Brain microvascular endothelial cell (primary cell): ENCODE measurements around the gene CCDC188.

Experiments used
- DNase-seq: peaks from one replicate; pipeline ENCODE4 v3.0.0-alpha.2; 2020
- H3K27ac ChIP-seq: fragments of 250-450 bp; sonication (Bioruptor Pico); 2 replicates; pipeline ENCODE4 v1.5.1; 2020; ENCODE audit warnings: mild to moderate bottlenecking, moderate library complexity
- H3K27me3 ChIP-seq: fragments of 250-450 bp; sonication (Bioruptor Pico); replicated peaks from 2 replicates; pipeline ENCODE4 v1.5.1; 2020; ENCODE audit warnings: mild to moderate bottlenecking
- H3K36me3 ChIP-seq: fragments of 250-450 bp; sonication (Bioruptor Pico); replicated peaks from 2 replicates; pipeline ENCODE4 v1.5.1; 2020; ENCODE audit warnings: mild to moderate bottlenecking
- H3K4me3 ChIP-seq: 2 replicates; pipeline ENCODE4 v1.5.1; 2011; ENCODE audit warnings: low read depth, mild to moderate bottlenecking, control low read depth, low read length, moderate library complexity
- in situ Hi-C: cut with HindIII; loops from 2 replicates; pipeline ENCODE4 v1.10.0; 2017; ENCODE audit warnings: low sequenced_read_pairs, low pct_ligation_motif_present
- TF ChIP-seq, protein P1 (sequence below): IDR thresholded peaks from 2 replicates; pipeline ENCODE4 v1.5.1; 2011; ENCODE audit warnings: low read depth, mild to moderate bottlenecking, moderate library complexity, low read length, control low read depth, inconsistent platforms; ENCODE audit errors: missing control alignments

The CCDC188 gene

GRCh38 chr22:20150381-20151275, at the start of gene CCDC188:
TSS of gene CCDC188 (minus strand) at chr22:20151055. CDS start at chr22:20150986, 69 bp downstream.
- no peaks in the 10 kb centered on the region for H3K27me3 ChIP-seq
- DNase-seq = no peak
- in situ Hi-C loops = no loop called here
- no peak within 1 kb of the TSS for H3K4me3 ChIP-seq
- no peak within 1 kb of the TSS for H3K27ac ChIP-seq
- TF ChIP-seq, protein P1, sequence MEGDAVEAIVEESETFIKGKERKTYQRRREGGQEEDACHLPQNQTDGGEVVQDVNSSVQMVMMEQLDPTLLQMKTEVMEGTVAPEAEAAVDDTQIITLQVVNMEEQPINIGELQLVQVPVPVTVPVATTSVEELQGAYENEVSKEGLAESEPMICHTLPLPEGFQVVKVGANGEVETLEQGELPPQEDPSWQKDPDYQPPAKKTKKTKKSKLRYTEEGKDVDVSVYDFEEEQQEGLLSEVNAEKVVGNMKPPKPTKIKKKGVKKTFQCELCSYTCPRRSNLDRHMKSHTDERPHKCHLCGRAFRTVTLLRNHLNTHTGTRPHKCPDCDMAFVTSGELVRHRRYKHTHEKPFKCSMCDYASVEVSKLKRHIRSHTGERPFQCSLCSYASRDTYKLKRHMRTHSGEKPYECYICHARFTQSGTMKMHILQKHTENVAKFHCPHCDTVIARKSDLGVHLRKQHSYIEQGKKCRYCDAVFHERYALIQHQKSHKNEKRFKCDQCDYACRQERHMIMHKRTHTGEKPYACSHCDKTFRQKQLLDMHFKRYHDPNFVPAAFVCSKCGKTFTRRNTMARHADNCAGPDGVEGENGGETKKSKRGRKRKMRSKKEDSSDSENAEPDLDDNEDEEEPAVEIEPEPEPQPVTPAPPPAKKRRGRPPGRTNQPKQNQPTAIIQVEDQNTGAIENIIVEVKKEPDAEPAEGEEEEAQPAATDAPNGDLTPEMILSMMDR = no peak
- H3K36me3 ChIP-seq = no peaks in the 10 kb centered on the region

GRCh38 chr22:20199906-20200305, 49.1 kb upstream of the CCDC188 start:
- in situ Hi-C loops = no loop called here
- H3K27ac ChIP-seq = no peak overlapping the region
- no peaks in the 10 kb centered on the region for H3K36me3 ChIP-seq
- TF ChIP-seq, protein P1 = no peak
- peaks cover 12% of the 10 kb centered on the region for H3K27me3 ChIP-seq
- no peak for DNase-seq
- no peak overlapping the region for H3K4me3 ChIP-seq

GRCh38 chr22:20199413-20199842, 48.6 kb upstream of the CCDC188 start:
- H3K36me3 ChIP-seq = no peaks in the 10 kb centered on the region
- in situ Hi-C loops = no loop called here
- H3K4me3 ChIP-seq = no peak overlapping the region
- H3K27ac ChIP-seq = no peak overlapping the region
- no peak for DNase-seq
- peaks cover 12% of the 10 kb centered on the region for H3K27me3 ChIP-seq
- TF ChIP-seq, protein P1 = no peak

GRCh38 chr22:20198557-20199319, 47.9 kb upstream of the CCDC188 start:
- H3K27ac ChIP-seq = no peak overlapping the region
- H3K4me3 ChIP-seq = no peak overlapping the region
- DNase-seq = no peak
- in situ Hi-C loops = no loop called here
- TF ChIP-seq, protein P1 = no peak
- H3K36me3 ChIP-seq = no peaks in the 10 kb centered on the region
- peaks cover 12% of the 10 kb centered on the region for H3K27me3 ChIP-seq

DNA sequence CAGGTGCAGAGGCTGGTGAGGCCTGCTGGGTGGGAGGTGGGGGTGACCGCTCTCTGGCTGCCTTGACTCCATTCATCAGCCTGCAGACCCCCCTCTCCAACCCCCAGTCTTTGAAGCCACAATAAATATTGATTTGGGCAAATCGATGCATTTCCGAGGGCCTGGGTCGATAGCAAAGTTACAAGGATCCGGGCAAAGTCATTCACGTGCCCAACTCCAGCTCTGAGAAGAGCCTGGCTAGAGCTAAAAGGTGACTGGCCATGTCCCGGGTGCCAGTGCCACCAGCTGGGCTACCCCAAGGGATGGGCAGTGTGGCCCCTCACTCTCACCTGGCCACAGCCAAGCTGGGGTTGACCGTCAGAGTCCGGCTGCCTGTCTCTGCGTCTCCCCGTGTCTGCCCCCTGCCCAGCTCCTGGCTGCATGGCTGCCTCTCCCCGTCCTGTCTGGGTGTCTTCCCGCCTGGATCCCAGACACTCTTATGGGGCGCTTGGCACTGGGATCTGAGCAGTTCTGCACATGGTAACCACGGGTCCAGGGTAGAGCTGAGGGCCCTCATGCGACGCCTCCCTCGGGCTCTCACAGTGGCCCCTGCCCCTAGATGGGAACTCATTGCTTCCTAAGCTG, 46.7 kb upstream of the CCDC188 start:
- Histone ChIP-seq H3K36me3 (no peaks in the 10 kb centered on the region), H3K27ac (no peak overlapping the region), H3K4me3 (no peak overlapping the region), H3K27me3 (peaks cover 12% of the 10 kb centered on the region)
- DNase-seq = no peak
- in situ Hi-C loops = no loop called here
- TF ChIP-seq, protein P1 = no peak
